NCI-H1417 treated with DMSO at 0.1 percent for 48 hours (cell line): Measurements from ENCODE around the gene ZCCHC24.

Experiments
- DNase-seq: peaks from one replicate; lab custom pipeline; 2025; lab: John Stamatoyannopoulos, UW

ZCCHC24 gene

DNA sequence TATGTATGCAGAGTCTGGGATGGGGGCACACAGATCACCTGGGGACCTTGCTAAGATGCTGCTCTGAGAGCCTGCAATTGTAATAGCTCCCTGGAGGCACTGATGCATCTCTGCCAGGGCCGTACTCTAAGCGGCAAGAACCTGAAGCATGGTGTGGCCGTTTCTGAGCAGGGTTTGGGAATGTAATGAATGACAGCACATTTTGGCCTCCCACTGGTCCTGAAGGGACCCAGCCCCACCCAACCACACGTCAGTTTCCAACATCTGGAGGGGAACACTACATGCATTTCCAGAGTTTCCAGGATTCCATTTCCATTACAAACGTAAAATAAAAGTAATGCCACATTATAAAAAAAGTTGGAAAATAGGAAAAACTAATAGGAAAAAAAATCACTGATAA lies 14.0 kb downstream of the ZCCHC24 start:
- no peak for DNase-seq

DNA sequence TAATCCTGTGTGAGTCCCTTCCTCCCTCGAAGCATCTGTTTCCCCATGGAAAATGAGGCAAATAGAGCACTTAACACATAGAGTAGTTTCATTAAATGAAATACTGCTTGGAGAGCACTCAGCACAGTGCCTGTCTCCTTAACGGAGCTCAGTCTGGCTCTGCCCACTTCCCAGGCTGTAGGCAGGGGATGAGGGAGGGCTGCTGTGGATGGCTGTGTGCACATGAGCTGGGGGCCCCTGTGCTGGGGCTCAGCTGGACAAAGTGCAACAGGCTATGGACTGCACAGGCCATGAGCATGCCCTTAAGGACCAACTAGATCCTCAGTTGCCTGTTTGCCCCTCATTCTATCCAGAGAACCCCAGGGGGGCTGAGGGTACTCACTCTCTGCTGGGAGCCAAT lies 14.5 kb downstream of the ZCCHC24 start:
- no peak for DNase-seq

DNA sequence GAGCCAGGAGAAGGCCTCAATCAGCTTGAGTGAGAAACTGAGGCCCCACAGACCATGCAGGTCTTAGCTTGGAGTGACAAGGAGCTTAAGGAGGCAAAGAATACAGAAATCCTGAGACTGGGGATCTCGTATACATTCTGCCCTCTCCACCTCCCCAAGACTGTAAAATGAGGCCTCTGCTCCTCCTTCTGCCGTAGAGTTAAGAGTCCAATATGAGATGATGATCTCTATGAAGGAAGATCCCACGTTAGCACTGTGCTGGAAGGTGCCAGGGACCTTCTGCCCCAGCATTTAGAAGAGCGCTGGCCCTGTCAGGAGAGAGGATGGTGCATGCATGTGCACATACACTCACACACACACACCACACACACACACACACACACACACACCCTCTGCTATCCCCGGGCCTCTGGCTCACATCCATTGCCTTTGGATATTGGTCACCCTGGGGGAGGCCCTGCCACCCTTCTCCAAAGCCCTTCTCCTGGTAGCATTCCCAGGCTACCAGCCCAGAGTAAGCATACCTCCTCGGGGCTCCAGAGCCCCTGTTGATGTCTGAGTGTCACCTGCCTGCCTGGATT lies 15.0 kb downstream of the ZCCHC24 start:
- no peak for DNase-seq

- no peak for DNase-seq
Observed at GRCh38 chr10:79429751-79430150, 15.7 kb downstream of the ZCCHC24 start.

DNA sequence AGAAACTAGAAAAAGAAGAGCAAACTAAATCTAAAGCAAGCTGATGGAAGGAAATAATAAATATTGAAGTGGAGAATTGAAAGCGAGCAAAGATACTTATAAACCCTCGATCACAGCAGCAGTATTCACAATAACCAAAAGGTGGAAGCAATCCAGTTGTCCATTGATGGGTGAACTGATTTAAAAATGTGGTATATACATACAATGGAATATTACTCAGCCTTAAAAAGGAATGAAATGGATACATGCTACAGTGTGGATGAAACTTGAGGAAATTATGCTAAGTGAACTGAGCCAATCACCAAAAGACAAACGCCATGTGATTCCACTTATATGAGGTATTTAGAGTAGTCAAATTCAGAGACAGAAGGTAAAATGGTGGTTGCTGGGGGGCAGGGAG lies 17.5 kb downstream of the ZCCHC24 start:
- DNase-seq: no peak

DNA sequence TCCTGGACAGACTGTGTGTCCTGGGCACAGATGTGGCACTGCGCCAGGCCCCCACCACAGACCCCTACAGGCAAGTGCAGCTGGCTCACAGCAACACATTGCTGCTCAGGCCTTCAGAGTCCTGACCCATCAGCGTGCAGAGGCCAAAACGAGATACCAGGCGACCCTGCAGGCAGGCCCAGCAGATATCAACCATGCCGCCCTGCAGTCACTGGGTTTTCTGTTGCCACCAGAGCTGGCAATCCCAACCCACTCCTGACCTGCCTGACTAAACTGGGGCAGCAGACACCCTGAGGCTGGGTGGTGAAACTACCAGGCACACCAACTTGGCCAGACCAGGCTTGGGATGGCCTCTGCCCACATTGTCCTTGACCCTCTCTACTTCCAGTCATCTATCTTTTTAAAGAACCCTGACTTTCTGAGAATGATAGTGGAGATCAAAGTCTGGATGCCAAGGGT lies 20.3 kb downstream of the ZCCHC24 start:
- DNase-seq: no peak

GRCh38 chr10:79424221-79425073 lies 21.0 kb downstream of the ZCCHC24 start:
- no peak for DNase-seq

- no peak for DNase-seq
Observed at GRCh38 chr10:79422178-79422892, 23.1 kb downstream of the ZCCHC24 start.

DNA sequence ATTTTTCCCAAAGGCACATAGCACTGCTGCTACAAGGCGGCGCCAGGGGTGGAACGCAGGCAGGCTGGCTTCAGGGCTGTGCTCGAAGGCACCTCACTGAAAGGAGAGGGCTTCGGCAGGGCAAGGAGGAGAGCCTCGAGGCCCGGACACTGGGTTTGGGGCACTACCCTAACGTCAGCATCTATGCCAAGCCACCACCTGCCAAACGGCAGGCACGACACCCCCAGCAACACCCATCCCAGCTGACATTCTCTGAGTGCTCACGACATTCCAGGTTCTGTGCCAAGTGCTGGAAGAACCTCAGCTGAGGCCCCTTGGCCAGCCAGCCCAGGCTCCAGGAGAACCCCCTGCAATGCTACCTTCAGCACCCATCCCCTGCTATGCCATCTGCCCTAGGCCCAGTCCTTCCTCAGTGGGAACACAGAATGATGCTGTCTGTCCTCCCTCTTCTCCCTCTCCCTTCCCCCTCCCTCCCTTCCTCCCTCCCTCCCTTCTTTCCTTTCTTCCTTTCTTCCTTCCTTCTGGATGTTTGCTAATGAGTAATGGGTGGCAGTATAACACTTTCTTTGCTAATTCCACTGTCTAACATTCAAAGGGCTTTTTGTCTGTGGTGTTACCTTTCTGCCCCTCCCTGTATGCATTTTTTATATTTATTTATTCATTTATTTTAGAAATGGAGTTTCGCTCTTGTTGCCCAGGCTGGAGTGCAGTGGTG lies 24.3 kb downstream of the ZCCHC24 start:
- no peak for DNase-seq

DNA sequence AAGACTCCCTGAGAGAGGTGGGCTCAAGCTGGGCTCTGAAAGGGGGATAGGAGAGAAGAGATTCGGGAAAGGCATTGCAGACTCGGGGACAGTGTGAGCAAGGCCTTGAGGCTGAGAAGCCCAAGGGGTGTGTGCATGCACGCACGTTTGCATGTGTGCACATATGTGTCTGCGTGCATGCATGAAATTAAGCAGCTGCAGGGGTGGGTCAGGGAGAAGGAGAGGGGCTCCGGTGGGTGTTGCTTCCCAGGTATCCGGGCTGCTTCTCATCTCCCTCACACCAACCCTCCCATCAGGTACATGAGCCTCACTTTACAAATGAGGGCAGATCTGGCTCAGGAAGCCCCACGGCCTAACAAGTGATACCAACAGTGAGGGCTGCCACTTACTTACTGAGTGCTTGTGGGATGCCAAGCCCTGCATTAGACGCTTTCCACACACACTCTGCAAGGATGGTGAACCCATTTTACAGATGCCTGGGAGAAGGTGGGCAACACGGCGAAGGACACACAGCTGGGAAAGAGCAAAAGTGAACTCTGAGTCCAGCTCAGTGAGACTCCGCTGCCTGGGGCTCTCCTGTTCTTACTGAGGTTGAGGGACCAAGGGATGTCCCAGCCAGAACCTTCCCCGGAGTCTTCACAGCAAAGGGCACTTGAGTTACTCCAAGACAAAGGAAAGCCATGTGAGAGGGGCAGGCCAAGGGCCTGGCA lies 26.4 kb downstream of the ZCCHC24 start:
- DNase-seq: no peak

- DNase-seq: no peak
Observed at GRCh38 chr10:79418274-79418673, 27.1 kb downstream of the ZCCHC24 start.

GRCh38 chr10:79417731-79418130 lies 27.7 kb downstream of the ZCCHC24 start:
- no peak for DNase-seq

DNA sequence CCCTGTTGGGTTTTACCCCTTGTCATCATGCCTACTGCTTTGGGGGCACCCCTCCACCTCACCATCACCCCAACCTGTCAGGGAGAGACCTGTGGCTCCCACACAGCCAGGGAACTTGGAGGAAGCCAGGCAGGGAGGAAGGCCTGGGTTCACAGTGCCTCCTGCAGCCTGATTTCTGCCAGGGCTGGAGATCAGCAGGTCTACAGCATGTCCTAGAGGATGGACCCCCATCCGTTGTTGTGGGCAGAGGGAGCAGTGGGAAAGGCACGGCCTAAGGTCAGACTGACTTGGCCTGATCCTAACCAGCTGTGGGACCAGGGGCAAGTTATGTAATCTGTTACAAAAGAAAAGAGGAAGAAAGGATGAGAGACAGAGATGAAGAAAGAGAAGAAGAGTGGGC lies 28.2 kb downstream of the ZCCHC24 start:
- no peak for DNase-seq

- no peak for DNase-seq
Observed at GRCh38 chr10:79416578-79417255, 28.7 kb downstream of the ZCCHC24 start.

GRCh38 chr10:79415736-79416577 lies 29.5 kb downstream of the ZCCHC24 start:
- DNase-seq: no peak

DNA sequence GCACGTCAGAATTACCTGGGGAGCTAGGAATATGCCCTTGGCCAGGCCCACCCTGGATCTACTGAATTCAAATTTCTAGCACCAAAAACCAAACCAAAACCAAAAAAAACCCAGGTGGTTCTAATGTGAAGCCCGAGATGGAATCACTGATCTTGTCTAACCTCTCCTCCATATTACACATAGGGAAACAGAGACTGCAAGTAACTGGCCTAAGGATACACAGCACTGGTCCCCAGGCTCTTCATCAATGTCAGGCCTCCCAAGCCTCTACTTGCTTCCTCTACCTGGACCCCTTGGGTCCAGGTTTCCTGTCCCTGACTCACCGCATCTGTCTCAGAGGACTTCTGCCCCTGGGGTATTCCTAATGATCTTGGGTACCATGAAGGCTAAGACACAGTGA lies 30.7 kb downstream of the ZCCHC24 start:
- DNase-seq: no peak

DNA sequence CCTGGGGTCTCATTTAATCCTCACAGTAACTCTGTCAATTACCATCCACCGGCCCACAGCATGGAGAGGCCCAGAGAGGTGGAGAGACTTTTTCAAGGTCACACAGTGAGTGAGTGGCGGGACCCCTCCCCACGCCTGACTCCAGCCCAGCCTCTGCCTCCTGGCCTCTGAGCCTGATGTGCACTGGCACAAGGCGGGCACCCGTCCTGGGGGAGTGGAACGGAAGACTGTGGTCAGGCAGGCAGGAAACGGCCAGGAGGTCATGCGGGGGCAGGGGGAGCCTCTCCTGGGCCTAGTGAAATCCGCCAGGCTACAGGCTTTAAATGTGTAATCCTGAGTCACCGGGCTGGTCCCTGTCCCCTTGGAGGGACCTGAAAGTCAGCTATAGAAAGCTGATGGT lies 32.2 kb downstream of the ZCCHC24 start:
- no peak for DNase-seq

DNA sequence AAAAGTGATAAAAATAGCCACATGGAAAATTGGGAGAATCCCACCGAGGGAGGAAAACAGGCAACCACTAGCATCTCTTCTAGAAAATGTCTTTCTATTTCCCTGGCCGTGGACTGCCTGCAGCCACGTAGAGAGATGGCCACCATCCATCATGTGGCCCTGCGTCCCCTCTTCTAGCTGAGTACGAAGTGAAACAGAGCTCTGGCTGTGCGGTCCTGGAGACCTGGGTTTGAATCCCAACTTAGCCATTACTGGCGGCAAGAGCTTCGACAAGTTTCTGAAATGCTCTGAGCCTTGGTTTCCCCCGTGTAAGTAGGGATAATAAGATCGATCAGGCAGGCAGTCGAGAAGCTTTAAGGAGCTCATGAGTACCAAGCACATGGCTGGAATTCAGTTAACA lies 32.9 kb downstream of the ZCCHC24 start:
- no peak for DNase-seq

- DNase-seq: no peak
Observed at GRCh38 chr10:79411546-79412495, 33.6 kb downstream of the ZCCHC24 start.
